Inflammatory macrophage treated with lipopolysaccharide for 4 hours (primary cell): ENCODE results near the gene CTAGE1.
"Not testable (repeated sequence)": the region's sequence is repeated elsewhere in the genome, so short reads cannot be mapped to it uniquely, and the experiment has no call there.

Experiments used
- DNase-seq: peaks from one replicate; pipeline ENCODE4 v3.0.0-alpha.2; 2020

The CTAGE1 gene

GRCh38 chr18:22434973-22435608, 17.4 kb upstream of the CTAGE1 start:
- DNase-seq: no peak

DNA sequence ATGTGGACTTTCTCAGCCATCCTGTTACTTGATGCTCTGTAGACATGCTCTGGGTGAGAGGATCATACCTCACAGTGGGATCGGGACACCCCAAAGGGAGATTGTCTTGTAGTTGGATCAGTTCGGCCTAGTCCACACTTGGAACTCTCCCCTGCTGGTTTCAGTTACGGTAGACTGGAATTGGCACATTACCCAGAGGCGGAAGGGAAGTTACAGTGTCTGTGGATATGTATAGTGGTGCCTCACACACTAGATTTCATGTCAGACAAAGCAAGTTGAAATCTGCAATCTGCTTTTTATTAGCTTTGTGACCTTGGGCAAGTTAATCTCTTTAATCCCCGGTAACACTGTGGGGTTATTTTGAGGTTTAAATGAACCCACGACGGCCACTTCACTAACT, 16.2 kb upstream of the CTAGE1 start:
- no peak for DNase-seq

DNA sequence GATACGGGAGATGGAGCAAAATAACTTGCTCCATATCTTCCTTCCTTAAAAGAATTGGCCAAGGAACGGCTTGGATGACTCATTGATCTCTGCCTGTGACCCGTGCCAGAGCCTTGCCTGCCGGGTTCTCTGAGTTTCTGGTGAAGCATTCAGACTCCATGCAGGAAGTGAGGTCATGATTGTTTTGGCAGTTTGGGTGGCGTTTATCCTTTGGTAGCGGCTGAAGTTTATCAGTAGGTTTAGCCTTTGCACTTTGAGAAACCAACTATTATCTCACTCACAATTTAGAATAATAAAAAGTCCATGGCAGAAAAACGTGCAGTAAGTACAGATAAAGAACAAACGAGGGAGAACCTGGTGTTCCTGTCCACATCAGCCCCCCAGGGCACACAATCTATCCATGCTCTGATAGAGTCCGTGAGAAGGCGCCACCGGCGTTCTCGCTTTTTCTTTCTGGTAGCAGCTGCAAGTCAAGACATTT, 15.0 kb upstream of the CTAGE1 start:
- no peak for DNase-seq

DNA sequence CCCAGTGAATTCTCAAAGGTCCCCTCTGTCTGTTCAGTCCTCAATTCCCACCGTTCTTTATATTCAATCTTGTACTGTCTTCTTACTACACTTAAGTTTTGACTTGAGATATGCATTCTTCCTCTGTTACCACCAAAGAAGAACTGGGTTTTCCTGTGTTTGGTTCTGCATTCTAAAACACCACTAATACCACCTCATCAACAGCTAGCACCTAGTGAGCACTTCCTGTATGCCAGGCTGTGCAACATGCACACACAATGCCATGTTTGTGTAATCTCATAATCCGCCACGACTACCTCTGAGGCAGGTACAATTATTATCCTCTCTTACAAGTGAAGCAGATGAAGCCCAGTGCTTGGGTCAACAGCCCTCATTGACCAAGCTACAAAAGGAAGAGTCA, 11.8 kb upstream of the CTAGE1 start:
- DNase-seq: no peak

DNA sequence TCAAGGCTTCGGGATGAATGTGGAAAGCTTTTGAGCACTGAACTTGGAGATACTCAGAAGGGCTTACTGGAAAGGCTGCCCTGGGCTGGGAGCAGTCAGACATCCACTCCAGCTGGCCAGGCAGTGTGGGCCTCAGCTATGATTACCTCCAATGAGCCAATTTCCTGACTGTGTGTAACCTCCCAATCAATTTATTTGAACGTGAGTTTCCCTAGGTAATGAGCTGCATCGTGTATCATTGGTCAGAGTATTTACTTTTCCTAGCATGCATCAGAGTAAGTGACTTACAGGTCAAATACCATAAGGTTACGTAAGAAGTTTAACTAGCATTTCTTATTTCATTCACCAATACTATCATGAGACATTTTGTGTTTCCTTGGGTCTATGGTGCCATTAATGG, 11.0 kb upstream of the CTAGE1 start:
- DNase-seq: no peak

GRCh38 chr18:22427822-22428549, 10.3 kb upstream of the CTAGE1 start:
- no peak for DNase-seq

DNA sequence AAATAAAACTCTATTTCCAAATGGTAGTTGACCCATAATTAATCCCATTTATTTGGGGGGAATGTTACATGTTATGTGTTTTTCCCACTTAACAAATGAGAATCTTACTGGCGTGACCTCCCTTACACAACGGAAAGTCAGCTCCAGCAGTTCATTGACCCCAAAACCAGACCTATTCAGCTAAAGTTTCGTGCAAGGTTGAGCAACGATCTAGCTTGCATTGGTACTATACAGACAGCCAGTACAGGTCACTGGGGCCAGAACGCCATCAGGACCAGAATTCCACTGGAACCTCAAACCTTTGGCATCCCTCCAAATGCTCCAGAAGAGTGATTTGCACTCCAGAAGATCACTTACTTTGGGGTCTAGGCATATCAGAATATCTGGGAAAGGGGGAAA, 6.8 kb upstream of the CTAGE1 start:
- DNase-seq: no peak

- no peak for DNase-seq
Measured at GRCh38 chr18:22423878-22424564, 6.3 kb upstream of the CTAGE1 start.

DNA sequence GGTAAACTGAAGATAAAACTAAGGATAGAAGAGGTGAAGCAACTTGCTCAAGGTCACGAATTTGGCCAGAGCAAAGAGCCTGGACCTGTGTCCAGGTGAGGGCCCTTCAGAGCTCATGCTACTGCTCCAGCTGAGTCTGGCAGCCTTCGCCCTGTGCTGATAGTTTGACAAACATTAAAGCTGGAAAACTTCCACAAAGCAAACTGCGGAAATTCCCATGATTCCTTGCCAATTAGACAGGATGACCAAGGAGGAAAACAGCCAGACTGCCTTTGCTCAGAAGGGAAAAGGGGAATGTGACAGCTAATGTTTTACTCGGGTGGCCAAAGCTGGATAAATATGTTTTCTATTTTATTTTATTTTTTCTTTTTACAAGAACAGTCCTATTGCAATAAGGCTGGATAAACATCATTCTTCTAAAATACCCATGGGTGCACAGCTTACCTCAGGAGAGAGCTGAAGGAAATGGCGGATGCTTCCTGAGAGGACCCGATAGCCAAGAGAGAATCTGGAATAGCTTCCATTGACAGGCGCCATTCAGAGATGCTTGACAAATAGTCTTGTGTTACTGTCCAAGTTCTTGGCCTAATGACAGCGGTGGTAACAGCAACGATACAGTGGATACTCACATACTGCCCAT, 5.3 kb upstream of the CTAGE1 start:
- no peak for DNase-seq

DNA sequence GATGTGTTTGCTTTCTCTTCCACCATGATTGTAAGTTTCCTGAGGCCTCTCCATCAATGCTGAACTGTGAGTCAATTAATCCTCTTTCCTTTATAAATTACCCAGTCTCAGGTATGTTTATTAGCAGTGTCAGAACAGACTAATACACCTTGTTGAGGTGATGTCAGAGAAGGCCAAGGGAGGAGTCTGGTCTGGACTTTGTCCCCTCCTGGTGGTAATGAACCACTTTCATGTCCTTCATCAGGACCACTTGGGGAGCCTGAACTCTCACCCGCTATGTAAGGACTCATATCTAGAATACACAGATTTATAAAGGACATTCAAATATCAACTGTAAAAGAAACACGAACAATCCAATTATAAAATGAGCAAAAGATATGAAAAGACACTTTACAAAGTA, 2.9 kb upstream of the CTAGE1 start:
- DNase-seq: no peak

DNA sequence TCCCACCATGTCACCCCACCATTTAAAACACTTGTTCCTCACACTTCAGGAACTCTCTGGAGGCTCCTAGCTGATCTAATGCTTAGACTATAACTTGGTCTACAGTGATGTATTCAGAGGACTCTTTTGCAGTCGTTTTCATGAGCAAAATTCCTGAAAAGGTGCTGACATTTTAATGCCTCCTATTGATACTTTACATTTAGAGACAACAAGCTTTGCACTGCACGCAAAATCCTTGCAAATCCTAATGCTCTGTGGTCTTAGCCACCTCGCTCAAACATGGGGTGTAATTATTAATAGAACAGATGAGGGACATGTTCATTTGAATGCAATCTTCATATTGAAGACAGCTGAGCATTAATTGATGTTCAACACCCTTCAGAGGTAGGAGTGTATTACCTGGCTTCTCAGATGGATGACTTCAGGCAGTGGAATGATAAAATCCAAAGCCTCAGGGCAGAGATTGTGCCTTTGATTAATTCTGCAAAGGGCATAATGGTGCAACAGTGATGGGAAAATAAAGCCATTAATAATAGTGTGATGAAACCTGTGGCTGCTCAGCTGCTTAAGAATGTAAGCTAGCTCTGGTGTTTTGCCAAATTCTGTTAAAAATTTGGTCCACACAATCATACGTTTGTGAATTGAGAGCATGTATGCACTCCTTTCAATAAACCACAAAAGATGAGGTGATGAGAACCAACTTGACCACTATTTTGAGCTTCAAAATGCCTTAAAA, 5.4 kb downstream of the CTAGE1 start:
- DNase-seq: no peak

DNA sequence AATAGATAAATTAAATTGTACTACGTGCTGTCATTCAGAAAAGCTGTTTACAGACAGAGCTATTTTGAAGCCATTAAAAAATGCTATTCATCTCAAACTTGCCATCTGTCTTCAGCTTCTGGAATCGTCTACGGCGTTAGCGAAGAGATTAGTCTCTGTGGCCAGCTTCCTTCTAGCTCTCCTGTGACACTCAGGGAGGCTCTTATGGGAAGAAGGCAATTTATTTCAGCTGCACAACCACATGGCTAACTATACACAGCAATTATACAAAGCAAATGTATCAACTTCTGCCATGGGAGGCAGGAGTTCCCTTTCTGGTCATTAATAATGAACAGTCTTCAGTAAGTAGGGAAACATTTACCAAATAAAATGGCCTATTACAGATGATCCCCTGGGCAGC, 6.3 kb downstream of the CTAGE1 start:
- no peak for DNase-seq

GRCh38 chr18:22410126-22410525, 7.6 kb downstream of the CTAGE1 start:
- no peak for DNase-seq

GRCh38 chr18:22409445-22409844, 8.3 kb downstream of the CTAGE1 start:
- DNase-seq: no peak

GRCh38 chr18:22408059-22408458, 9.7 kb downstream of the CTAGE1 start:
- no peak for DNase-seq

GRCh38 chr18:22405142-22405541, 12.6 kb downstream of the CTAGE1 start:
- DNase-seq: no peak

- DNase-seq: no peak
Measured at GRCh38 chr18:22403950-22404349, 13.8 kb downstream of the CTAGE1 start.

DNA sequence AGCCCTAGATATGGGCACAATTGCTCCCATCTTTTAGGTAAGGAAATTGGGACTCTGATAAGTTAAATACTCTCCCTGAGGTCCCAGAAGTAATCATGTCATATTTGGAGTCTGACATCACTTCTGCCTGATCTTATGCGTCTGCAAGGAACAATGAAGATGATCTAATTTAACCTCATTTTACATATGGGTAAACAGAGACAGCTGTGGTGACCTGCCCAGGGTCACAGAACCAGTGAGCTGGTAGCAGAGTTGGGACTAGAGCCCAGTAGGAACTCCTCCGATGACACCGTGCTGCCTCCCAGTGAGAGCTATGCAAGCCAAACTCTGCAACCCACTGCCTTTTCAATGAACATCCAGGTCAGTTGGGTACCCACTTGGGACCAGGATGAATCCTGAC, 17.8 kb downstream of the CTAGE1 start:
- no peak for DNase-seq

DNA sequence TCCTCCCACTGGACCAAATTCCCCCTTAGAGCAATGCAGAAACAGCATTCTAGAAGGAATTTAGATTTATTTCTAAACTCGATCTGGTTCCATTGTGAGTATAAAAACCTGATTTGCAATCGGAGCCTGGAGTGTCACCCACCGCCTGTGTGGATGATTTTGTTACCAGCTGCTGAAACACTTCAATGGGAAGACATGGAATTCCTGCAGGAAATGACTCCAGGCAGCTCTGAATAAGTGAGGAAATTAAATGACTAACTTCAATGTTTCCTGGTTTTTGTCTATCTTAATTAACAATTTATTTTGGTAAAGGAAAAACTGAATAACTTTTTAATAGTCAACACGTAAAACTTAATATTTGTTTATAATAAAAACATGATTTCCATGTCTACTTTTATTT, 19.3 kb downstream of the CTAGE1 start:
- no peak for DNase-seq

DNA sequence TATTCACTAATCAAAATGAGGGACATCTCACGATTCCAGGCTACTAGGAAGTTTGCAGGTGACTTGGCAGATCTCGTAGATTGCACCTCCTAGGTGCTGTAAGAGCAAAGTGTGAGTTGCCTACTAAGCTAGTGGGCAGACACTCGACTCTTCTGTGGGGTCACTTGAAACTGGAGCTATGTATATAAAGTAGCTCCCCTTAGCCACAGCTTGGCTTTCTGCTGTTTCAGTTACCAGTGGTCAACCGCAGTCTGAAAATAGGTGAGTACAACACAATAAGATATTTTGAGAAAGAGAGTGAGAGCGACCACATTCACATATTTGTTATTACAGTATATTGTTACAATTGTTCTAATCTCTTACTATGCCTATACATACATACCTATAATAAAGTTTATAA, 23.3 kb downstream of the CTAGE1 start:
- no peak for DNase-seq

DNA sequence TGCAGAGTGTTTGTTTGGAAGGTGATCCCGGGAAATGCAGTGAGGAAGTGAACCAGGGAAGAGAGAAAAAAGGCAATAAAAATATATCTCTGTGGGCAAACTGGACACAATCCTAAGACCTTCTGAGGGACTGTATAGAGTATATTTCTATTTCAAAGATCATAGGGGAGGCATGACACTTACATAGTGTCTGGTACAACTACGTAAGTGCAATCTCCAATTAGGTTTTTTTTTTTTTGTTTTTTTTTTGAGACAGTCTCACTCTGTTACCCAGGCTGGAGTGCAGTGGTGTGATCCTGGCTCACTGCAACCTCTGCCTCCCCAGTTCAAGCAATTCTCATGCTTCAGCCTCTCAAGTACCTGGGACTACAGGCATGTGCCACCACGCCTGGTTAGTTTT, 24.6 kb downstream of the CTAGE1 start:
- not testable (repeated sequence) for DNase-seq

GRCh38 chr18:22391407-22392345, 26.0 kb downstream of the CTAGE1 start:
- DNase-seq: peak; percentile 5
